GM21515 (cell line): ENCODE measurements around the gene CCDC174.
"Not testable (repeated sequence)": the region's sequence is repeated elsewhere in the genome, so short reads cannot be mapped to it uniquely, and the experiment has no call there.

ENCODE experiments used
- ATAC-seq: cut with Tn5 transposase; IDR thresholded peaks from one replicate; pipeline ENCODE4 v1.9.1; 2021; ENCODE audit not compliant: unreplicated experiment

The CCDC174 gene

DNA sequence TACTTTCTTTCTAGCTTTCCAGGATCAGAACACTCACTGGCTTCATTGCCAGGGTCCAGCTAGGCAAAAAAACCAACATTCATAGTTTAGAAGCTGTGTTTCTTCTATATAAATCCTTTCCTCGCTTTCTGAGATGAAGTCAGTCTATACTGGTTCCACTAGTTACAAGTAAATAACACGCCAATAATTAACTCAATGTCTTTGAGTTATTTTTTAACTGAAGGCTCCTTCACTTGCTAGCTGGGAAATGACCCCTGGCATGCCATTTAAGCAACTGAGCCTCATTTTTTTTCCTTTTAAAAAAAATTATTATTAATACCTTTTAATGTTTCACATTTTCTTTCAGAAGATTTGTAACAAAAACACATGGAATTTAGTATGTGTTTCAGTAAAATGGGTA lies 2.1 kb upstream of the CCDC174 start:
- ATAC-seq, result no peak

DNA sequence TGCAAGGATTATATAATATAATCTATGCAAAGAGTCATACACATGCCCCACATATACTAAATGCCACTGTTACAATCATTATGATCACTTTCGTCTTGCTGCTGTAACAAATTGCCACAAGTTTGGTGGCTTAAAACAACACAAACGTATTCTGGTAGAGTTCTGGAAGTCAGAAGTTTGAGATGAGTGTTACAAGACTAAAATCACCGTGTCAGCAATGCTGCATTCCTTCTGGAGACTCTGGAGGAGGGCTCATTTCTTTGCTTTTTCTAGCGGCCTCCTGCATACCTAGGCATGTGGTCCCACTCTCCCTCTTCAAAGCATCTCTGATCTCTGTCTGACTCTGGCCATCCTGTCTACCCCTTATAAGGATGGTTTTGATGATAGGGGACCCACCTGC lies 1.4 kb upstream of the CCDC174 start:
- ATAC-seq, result no peak

DNA sequence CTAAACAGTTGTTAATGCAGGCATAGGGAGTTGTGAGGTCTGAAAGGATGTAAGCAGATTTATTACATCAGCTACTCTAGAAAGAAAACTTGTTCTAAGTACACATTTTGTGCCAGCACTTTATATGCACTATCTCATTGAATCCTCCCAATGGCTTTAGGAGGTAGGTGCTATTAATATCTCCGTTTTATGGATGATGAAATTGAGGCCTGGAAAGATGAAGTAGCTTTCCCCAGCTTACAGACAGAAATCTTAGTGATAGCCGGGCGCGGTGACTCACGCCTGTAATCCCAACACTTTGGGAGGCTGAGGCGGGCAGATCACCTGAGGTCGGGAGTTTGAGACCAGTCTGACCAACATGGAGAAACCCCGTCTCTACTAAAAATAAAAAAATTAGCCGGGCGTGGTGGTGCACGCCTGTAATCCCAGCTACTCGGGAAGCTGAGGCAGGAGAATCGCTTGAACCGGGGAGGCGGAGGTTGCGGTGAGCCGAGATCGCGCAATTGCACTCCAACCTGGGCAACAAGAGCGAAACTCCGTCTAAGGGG lies 872 bp downstream of the CCDC174 start:
- not testable (repeated sequence) for ATAC-seq

DNA sequence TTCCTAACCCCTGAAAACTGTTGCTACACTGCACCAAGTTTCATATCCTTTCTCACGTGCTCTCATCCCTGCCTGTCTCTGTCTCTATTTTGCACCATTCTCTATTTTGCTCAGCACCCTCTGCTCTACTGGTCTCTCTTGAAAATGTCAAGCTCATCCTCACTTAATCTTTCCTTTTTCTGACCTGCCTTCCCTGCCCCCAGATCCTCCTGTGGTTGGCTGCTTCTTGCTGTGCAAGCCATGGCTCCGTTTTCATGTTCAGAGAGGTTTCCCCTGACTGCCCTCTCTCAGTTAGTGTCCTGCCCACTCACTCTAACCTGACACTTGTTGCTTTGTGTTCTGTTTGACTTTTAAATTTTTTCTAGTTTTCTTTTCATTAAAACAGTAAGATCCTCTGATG lies 6.0 kb downstream of the CCDC174 start:
- no peak for ATAC-seq

DNA sequence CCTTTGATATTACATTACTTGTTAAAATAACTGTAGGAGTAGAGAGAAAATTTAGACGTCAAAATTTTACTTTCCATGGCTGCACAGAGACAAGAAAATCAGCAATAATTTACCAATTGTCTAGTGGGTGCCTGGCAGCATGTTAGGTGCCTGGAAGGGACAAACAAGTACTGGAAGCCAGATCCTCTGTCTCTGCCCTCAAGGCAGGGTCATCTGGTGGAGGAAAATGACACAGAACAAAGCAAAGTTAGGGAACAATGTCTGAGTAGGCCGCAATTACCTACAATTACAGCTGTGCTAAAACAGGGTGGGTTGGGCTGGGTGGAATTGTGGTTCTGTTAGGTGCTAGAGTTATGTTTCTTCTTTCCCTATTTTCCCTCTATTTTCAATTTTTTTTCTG lies 7.4 kb downstream of the CCDC174 start:
- ATAC-seq, result no peak

DNA sequence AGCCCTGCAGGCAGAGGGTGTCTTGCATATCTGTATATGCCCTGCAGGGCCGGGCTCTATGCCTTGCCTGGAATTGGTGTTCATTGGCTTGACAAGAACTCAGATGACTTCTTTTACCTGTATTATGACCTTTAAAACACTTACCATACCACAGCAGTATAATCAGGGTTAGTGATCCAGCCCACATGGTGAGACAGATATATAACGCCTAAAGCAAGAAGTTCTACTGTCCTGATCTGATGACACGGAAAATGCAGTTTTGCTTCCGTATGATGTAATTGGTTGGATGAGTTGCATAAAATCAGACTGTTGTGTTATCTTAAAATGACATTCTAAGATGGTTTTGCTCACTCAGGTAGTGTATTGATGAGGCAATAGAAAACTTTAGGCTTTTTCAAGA lies 9.4 kb downstream of the CCDC174 start:
- no peak for ATAC-seq

DNA sequence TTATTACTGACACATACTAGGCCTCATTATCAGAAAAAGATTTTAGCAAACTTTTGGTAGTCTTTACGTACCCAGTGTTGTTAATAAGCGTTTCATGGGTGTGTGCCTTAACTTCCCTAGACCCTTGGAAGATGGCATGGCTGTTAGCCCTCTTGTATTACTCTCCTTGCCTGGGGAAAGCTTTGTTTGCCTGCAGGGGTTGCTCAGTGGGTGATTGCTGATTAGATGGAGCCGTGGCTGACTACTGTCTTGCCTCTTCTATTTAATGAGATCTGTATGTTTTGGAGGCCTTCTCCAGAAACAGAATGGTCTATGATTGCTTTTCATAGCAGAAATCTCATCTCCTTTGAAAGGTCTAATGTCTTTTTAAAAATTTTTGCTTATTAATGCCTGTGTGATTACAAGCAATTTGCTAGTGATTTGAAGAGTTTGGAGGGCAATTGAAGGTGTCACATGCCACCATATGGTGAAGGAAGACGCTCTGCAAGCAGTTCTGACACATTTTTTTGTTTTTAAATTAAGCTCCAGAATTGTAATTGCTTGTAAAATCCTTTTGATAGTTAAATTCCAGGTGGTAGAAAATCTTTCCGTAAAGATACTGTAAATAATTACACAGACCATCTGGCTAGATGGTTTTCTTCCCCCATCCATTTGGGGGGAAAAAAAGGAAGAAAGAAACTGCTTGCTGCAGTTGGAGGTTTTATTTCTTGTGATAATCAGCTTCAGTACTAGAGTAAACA lies 12.0 kb downstream of the CCDC174 start:
- no peak for ATAC-seq

DNA sequence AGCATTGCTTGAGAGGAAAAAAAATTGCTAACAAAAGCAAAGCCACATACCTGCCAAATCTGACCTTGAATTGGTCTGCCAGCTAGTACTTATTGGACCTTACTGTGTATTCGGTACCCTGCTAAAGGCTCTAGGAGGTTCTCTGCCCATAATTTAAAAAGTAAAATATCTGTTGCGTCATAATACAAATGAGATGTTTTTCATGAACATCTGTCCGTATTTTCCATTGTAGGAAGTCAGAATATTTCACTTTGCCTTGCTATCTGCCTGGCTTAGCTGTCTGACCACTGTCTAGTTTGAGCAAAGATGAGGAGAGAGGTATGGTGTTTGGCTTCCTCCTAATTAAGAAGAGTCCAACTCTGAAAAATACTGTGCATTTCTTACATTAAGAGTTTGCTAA lies 12.6 kb downstream of the CCDC174 start:
- ATAC-seq, result no peak

DNA sequence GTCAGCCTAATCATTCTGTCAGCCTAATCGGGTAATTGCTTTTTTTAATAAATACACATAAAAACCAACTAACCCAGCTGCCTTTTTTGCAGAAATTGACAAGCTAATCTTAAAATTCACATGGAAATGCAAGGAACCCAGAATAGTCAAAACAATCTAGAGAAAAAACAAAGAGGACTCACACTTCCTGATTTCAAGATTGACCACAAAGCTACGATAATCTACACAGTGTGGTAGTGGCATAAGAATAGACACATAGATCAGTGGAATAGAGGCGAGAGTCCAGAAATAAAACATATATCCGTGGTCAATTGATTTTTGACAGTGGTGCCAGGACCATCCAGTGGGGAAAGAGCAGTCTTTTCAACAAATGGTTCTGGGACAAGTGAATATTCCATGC lies 21.0 kb downstream of the CCDC174 start:
- no peak for ATAC-seq

DNA sequence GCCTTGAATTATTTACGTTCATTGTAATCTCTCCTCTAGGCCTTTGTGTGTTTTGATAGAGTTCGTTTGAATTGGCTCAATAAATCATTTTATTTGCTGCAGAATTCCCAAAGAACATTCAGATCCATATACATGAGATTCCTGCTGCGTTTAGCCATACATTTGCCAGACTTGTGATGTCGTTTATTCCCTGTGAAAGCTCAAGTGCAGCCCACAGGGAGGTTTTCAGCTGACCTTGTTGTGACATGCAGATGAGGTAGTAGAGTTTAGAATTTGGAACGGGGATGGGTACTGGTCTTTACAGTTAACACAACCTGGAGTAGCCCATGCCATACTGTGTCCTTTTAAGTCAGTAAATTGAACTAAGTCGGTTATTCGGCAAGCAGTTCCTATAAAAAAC lies 23.3 kb downstream of the CCDC174 start, which contains the start of gene C3orf20:
Gene C3orf20 (plus strand): TSS at position 301 of the 400 bp plus-strand sequence. CDS start 7,573 bp downstream, outside the sequence.
- no peak for ATAC-seq

DNA sequence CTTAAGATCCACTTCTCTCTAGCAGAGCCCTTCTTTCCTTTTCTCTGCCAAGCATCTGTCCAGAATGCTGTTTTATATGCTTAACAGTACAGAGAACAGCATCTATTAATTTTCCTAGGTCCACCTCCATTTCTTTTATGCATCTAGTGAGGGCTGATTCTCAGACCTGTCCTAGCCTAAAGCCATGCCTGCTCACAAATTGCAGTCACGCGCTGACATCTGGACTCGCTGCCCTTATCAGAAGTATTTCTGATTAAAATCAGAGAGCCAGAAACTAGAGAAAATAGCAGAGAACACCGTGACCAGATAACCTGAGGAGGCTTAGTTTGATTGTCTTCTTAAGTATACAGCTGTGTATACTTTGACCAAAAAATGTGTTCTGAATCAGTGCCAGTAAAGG lies 25.3 kb downstream of the CCDC174 start:
- ATAC-seq, result no peak

DNA sequence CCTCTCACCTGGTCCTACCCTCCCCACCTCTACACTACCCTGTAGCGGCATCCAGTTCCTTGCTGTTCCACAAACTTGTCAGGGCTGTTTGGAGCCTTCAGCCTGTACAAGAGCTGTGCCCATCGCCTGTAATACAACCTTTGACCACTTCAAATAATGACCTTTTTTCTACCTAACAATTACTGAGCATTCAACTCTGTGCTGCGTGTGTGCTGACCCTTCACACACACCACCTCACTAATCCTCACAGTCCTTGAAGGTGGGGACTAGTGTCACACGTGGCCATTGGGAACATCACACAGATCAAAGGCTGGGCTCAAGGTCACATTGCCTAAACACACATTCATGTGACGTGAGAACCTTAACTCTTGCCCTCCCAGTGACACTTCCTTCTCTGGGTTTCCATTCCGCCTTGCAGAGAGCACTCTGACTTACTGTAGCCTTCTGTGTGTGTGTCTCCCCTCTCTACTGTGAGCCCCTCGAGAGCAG lies 26.5 kb downstream of the CCDC174 start:
- no peak for ATAC-seq

DNA sequence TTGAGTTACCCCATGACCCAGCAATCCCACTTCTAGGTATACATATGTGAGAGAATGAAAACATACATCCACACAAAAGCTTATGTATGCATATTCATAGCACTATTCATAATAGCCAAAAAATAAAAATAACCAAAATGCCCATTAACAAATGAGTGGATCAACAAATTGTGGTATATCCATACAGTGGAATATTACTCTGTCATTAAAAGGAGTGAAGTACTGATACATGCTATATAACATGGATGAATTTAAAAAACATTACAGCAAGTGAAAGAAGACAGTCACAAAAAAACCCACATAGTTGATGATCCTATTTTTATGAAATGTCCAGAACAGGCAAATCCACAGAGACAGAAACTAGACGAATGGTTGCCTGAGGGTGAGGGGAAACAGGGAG lies 28.6 kb downstream of the CCDC174 start:
- no peak for ATAC-seq

DNA sequence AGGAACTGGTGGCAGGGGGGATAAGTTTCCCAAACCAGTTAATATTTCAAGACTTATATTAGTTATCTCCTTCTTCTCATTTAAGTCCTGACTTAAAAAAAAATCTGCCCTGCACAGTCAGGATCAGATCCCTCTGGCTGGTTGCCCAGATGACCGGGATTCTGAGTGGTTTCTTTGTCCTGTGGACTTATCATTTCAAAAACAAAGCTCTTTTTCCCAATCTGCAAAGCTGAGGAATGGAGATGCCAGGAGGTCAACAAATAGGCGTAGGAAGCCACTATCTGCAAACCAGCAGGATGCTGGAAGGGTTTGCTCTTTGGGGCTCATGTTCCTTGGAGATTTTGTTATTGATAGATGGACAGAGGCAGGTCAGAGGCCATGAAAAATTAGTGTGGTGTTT lies 29.2 kb downstream of the CCDC174 start:
- ATAC-seq, result no peak

DNA sequence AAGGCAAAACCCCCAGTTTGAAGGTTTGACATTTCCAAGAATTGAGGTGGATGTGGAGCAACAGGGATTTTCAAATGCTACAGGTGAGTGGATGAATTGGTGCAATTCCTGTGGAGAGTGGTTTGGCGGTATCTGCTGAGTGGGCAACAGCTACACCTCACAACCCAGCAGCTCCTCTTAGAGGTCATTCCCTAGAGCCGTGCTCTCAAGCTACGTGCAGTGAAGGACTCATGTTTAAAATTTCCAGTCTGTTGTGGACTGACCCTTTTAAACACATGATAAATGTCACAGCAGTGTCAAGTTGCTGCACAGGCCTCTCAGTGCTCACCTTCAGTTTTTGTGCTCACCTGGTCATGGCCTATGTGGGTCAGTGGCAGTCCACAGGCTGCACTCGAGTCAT lies 32.9 kb downstream of the CCDC174 start:
- no peak for ATAC-seq

DNA sequence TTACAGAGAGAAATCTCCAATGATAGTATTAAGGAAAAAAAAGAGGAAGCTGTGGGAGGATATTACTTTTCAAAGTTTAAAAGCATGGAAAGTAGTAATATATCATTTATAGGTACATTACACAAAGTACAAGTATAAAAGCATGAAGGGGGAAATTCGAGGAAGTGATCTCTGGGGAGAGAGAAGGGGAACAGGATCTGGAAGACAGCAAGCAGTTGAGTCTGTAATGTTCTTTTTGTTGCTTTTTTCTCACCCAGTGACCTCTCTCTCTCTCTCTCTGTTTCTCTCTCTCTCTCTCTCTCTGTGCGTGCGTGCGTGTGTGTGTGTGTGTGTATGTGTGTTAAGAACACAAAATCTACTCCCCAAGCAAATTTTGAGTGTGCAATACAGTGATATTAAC lies 33.6 kb downstream of the CCDC174 start:
- ATAC-seq, result no peak

DNA sequence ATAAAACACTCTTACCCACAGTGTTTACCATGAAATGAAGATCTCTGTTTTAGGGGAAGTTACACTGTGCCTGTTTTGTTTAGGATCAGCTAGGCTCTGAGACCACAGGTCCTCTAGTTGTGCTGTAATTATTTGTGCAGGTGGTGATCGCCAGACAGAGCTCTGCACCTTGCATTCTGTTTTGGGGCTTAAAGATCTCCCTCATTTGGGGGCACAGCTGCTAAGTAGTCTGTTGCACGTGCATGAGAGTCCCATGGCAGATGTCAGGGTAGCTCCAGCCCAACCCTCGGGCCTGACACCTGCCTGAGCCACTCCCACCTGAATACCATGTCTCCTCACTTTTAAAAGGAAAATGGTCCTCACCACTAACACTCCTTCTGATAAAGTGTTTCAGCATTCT lies 35.8 kb downstream of the CCDC174 start:
- no peak for ATAC-seq

DNA sequence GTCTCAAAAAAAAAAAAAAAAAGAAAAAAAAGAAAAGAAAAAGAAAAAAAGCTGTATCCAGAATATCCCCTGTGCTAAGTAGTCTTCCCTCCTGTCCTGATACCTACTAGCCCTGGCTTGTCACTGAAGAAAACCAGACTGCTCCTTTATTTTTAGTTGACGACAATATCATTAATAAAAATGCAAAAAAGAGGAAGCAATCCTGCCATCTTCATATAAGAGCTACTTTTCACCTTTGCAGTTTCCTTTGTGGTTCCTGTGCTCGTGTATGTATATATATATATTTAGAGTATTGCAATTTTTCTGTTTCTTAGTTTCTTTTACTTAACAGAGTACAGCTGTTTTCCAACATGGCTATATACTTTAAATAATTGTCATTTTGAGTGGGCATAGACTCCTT lies 37.0 kb downstream of the CCDC174 start:
- ATAC-seq, result no peak

DNA sequence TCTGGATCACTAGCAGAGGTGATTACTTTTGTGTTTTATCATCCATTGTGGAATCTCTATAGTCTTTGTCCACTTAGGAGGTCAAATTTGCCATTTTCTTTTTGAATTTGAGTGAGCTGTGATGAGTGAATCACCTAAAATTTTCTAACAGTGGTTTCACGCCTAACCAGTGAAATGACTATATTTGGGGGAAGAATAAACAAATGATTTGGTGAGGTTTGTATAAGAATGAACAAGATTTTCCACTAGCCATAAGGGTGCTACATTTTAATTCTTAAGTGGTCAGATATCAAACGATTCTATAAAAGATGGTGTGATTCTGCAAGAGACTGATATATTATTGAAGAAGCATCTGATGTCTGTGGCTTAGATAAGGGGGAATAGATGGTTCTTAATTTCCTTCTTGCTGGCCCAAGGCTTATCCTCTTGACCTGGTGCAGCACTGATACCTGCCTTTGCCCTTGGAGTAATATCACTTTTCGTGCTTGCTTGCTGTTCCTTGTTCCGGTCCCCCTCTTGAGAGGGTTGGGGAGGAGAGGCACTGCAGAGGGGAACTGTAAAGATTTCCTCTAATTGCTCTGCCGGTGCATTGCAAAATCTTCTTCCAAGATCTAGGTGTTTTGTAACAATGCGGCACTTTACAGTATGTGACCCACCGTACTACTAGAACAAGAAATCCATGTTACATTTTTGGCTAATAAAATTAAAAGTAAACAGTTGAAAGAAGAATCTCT lies 37.9 kb downstream of the CCDC174 start:
- ATAC-seq, result no peak

DNA sequence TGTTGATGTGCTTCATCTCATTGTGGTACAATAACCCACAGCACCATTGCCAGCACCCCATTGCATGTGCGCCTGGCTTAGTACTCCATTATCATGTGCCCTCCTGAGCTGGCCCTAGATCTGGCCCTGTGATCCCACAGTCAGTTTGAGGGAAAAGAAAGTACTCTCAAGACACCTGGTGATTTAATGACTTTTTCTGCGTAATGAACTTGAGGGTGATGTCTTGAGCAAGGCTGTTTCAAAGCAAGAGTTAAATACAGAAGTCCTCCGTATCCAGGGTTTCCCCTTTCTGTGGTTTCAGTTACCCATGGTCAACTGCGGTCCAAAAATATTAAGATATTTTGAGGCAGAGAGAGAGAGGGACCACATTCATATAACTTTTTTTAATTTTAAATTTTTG lies 39.7 kb downstream of the CCDC174 start:
- peak; percentile 26 for ATAC-seq

DNA sequence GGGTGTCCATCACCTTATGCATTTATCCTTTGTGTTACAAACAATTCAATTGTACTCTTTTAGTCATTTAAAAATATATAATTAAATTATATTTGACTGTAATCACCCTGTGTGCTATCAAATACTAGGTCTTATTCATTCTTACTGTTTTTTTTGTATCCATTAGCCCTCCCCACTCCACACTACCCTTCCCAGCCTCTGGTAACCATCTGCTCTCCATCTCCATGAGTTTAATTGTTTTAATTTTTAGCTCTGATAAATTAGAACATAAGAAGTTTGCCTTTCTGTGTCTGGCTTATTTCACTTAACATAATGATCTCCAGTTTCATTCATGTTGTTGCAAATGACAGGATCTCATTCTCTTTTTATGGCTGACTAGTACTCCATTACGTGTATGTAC lies 40.2 kb downstream of the CCDC174 start:
- ATAC-seq, result no peak

DNA sequence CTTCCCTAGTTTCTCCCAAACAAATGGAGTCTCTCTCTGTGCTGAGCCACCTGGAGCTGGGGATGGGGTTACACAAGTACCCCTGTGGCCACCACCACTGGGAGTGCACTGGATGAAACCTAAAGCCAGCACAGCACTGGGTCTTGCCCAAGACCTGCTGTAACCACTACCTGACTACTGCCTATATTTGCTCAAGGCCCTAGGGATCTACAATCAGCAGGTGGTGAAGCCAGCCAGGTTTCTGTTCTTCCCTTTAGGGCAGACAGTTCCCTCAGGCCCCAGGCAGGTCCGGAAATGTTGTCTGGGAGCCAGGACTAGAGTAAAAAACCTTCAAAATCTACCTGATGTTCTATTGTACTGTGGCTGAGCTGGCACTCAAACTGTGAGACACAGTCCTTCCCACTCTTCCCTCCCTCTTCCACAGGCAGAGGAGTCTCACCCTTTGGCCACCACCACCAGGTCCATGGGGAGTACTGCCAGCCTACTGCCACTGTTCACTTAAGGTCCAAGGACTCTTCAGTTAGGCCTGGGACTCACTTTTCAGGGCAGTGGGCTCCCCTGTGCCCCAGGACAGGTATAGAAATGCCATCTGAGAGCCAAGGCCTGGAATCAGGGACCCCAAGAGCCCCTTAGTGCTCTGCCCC lies 47.2 kb downstream of the CCDC174 start:
- no peak for ATAC-seq
